Esophagus muscularis mucosa (tissue), 4 donors: ENCODE data around the gene KCNA10. TPM values are rescaled to one million over a fixed set of nuclear protein-coding genes. Genes with fewer than 3 reads are reported as not detected.

Experiments used
- DNase-seq: peaks from one replicate; pipeline ENCODE4 v3.0.0-alpha.2; 2017; ENCODE audit errors: extremely low spot score
- H3K27ac ChIP-seq, 4 donors: fragments of 200-600 bp; sonication (generic); replicated peaks in 1 of 4; 1 replicate in 3 of 4; 2 replicates in 1 of 4; pipeline ENCODE4 v1.5.1; 2016 to 2019; ENCODE audit warnings: mild to moderate bottlenecking in 1 of 4
- H3K27me3 ChIP-seq, 4 donors: fragments of 200-600 bp; sonication (generic); one replicate each; pipeline versions ENCODE4 v1.5.1 to v1.6.0; 2016 to 2019
- H3K36me3 ChIP-seq, 4 donors: fragments of 200-600 bp; sonication (generic); one replicate each; pipeline ENCODE4 v1.5.1; 2016 to 2019
- H3K4me1 ChIP-seq, 4 donors: fragments of 200-600 bp; sonication (generic); one replicate each; pipeline ENCODE4 v1.5.1; 2016 to 2019
- H3K4me3 ChIP-seq, 4 donors: fragments of 200-600 bp; sonication (generic); 1 replicate in 2 of 4; 2 replicates in 2 of 4; pipeline ENCODE4 v1.5.1; 2016 to 2019; ENCODE audit warnings: mild to moderate bottlenecking in 4 of 4, moderate library complexity in 1 of 4
- H3K9me3 ChIP-seq, 4 donors: fragments of 200-600 bp; sonication (generic); 1 replicate in 3 of 4; 2 replicates in 1 of 4; pipeline ENCODE4 v1.5.1; 2016 to 2019
- CTCF ChIP-seq, 3 experiments: fragments of 200-600 bp in 2 of 3; fragments of 450-650 bp in 1 of 3; sonication (generic) in 2 of 3; IDR thresholded peaks; one replicate each; pipeline ENCODE4 v1.5.1; 2017 to 2019; ENCODE audit warnings: antibody characterized with exemption in 3 of 3, mild to moderate bottlenecking in 2 of 3, moderate library complexity in 1 of 3
- EP300 ChIP-seq: sonication (generic); formaldehyde crosslinking; IDR thresholded peaks from one replicate; pipeline ENCODE4 v1.6.1; 2017; ENCODE audit warnings: antibody characterized with exemption
- POLR2A ChIP-seq: fragments of 450-650 bp; IDR thresholded peaks from one replicate; pipeline ENCODE4 v1.6.1; 2017; ENCODE audit warnings: antibody characterized with exemption, moderate library complexity, mild to moderate bottlenecking, low read depth
- POLR2AphosphoS5 ChIP-seq, 2 donors: sonication (generic); formaldehyde crosslinking; IDR thresholded peaks; one replicate each; pipeline ENCODE4 v1.6.1; 2017; ENCODE audit warnings: antibody characterized with exemption in 2 of 2
- WGBS: methylation state at CpG from one replicate; pipeline ENCODE4 v1.1.5; 2018; 5-methylcytosine and 5-hydroxymethylcytosine counted together
- intact Hi-C: fragments of 100-400 bp; cut with DNase I; formaldehyde crosslinking; loops from one replicate; pipeline ENCODE4 v1.15.1; 2023
- total RNA-seq, 4 donors: library from RNA; depleted of rRNA; stranded (reverse); fragments of >200 nt; gene quantifications; one replicate each; pipeline versions ENCODE4 v1.1.0 to v1.2.1, GENCODE V29; 2016

The KCNA10 gene
- total RNA-seq, 4 donors from 2014 or later, result 0.23 TPM; not detected in 3

GRCh38 chr1:110547017-110547416 lies 28.0 kb upstream of the KCNA10 start:
- TF ChIP-seq EP300, result no peak
- no peak for TF ChIP-seq CTCF (IDR thresholded peaks at IDR 0.05)
- TF ChIP-seq POLR2A, result no peak
- TF ChIP-seq POLR2AphosphoS5 (IDR thresholded peaks at IDR 0.05), result no peak
- DNase-seq, result no peak
- H3K9me3 ChIP-seq, result no peaks in the 10 kb centered on the region
- H3K27me3 ChIP-seq, result peaks cover 0 to 38% (median 4%) of the 10 kb centered on the region in 4 donors
- H3K36me3 ChIP-seq, result no peaks in the 10 kb centered on the region
- H3K4me1 ChIP-seq, result no peaks in the 10 kb centered on the region
- intact Hi-C loops, result no loop called here
- 35% methylated on average over 2 of the region's 2 CpGs for WGBS
- no peak overlapping the region for H3K27ac ChIP-seq
- no peak overlapping the region for H3K4me3 ChIP-seq

- no peaks in the 10 kb centered on the region for H3K36me3 ChIP-seq
- intact Hi-C loops, result no loop called here
- H3K27ac ChIP-seq, result no peak overlapping the region
- no peak for TF ChIP-seq EP300
- TF ChIP-seq CTCF (IDR thresholded peaks at IDR 0.05), result no peak
- no peak for TF ChIP-seq POLR2A
- no peak for TF ChIP-seq POLR2AphosphoS5 (IDR thresholded peaks at IDR 0.05)
- no peak overlapping the region for H3K4me3 ChIP-seq
- peaks cover 0 to 25% (median 1%) of the 10 kb centered on the region in 4 donors for H3K27me3 ChIP-seq
- no peaks in the 10 kb centered on the region for H3K4me1 ChIP-seq
- 37% methylated on average over 2 of the region's 2 CpGs for WGBS
- DNase-seq, result no peak
- H3K9me3 ChIP-seq, result no peaks in the 10 kb centered on the region
Measured at GRCh38 chr1:110545492-110545891, 26.5 kb upstream of the KCNA10 start.

- H3K4me1 ChIP-seq, result no peaks in the 10 kb centered on the region
- no peak for TF ChIP-seq POLR2A
- no peak for TF ChIP-seq CTCF (IDR thresholded peaks at IDR 0.05)
- no peak for TF ChIP-seq POLR2AphosphoS5 (IDR thresholded peaks at IDR 0.05)
- TF ChIP-seq EP300, result no peak
- DNase-seq, result no peak
- no peak overlapping the region for H3K27ac ChIP-seq
- peaks cover 0 to 20% (median 1%) of the 10 kb centered on the region in 4 donors for H3K27me3 ChIP-seq
- intact Hi-C loops, result no loop called here
- H3K9me3 ChIP-seq, result no peaks in the 10 kb centered on the region
- H3K36me3 ChIP-seq, result no peaks in the 10 kb centered on the region
- H3K4me3 ChIP-seq, result no peak overlapping the region
- WGBS, result 69% methylated on average over 3 of the region's 3 CpGs
Measured at GRCh38 chr1:110544753-110545152, 25.8 kb upstream of the KCNA10 start.

GRCh38 chr1:110542725-110543124 lies 23.8 kb upstream of the KCNA10 start:
- 51% methylated on average over 4 of the region's 4 CpGs for WGBS
- no peaks in the 10 kb centered on the region for H3K4me1 ChIP-seq

More at GRCh38 chr1:110542725-110543124, 23.8 kb upstream of the KCNA10 start:
- Histone ChIP-seq H3K9me3 (no peaks in the 10 kb centered on the region), H3K27me3 (peaks cover 0 to 20% (median 0%) of the 10 kb centered on the region in 4 donors), H3K27ac (no peak overlapping the region), H3K4me3 (no peak overlapping the region), H3K36me3 (no peaks in the 10 kb centered on the region)
- TF ChIP-seq POLR2AphosphoS5 (IDR thresholded peaks at IDR 0.05) (no peak), CTCF (IDR thresholded peaks at IDR 0.05) (no peak), POLR2A (no peak), EP300 (no peak)
- no peak for DNase-seq
- intact Hi-C loops, result no loop called here
